ENCODE measurements around the gene NPFF.

DNA sequence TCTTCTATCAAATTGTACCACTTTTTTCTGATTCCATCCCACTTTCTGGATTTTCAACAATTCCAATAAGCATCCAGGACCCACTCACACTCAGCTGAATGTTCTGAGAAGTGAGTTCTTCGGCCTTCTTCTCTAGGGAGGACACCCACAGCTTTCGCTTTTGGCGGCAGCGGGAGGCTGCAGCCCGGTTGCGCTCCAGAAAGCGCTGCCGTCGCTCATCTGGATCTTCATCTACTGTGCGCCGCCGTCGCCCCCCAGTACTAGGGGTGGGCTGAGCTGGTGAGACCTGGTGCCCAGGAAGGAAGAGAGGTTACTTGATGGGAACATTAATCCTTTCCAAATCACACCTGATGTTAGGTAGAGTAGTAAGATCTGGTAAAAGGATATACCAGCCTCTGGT lies 17.2 kb upstream of the NPFF start:
- TF ChIP-seq POLR2AphosphoS5 (IDR thresholded peaks at IDR 0.05) (no peak), CTCF (IDR thresholded peaks at IDR 0.05) (no peak)
